A549 (cell line): Measurements from ENCODE around the gene IL1RAP. TPM values are rescaled to one million over a fixed set of nuclear protein-coding genes. Genes with fewer than 3 reads are reported as not detected.

ENCODE experiments used
- ATAC-seq, 2 experiments: fragments of 200-7000 bp in 1 of 2; fragments of >200 bp in 1 of 2; cut with Nextera tagmentation in 1 of 2; cut with Tn5 transposase in 1 of 2; 3 replicates each; pipeline versions ENCODE4 v1.8.0 to v1.9.1; 2018 to 2020; ENCODE audit warnings: mild to moderate bottlenecking in 1 of 2, moderate library complexity in 1 of 2
- CTCF ChIA-PET: fragments of 300-600 bp; sonication (Branson Sonifier 250); formaldehyde crosslinking; extraction: SDS; loops from one replicate; lab custom pipeline; 2021; ENCODE audit warnings: antibody characterized with exemption, inconsistent platforms; lab: Yijun Ruan, JAX
- POLR2A ChIA-PET: fragments of 350-600 bp; formaldehyde crosslinking; extraction: SDS; loops from one replicate; lab custom pipeline; 2021; ENCODE audit warnings: antibody characterized with exemption, inconsistent platforms; lab: Yijun Ruan, JAX
- DNase-seq, 2 experiments: peaks; one replicate each; pipeline versions ENCODE4 v3.0.0 to v3.0.0-alpha.2; 2011 to 2016; ENCODE audit warnings: low read depth in 1 of 2, low spot score in 1 of 2
- FAIRE-seq: peaks from 2 replicates; lab custom pipeline; 2011; peaks lifted over from hg19 to GRCh38; lab: Jason Lieb, UNC
- H3K27ac ChIP-seq, 2 experiments: fragments of >200 bp; sonication (Bioruptor Twin); formaldehyde crosslinking; 3 replicates each; pipeline ENCODE4 v1.5.1; 2016 to 2017
- H3K4me1 ChIP-seq: fragments of >200 bp; sonication (Bioruptor Twin); formaldehyde crosslinking; 3 replicates; pipeline ENCODE4 v1.6.1; 2016
- H3K4me2 ChIP-seq: fragments of >200 bp; sonication (Bioruptor Twin); formaldehyde crosslinking; 3 replicates; pipeline ENCODE4 v1.6.1; 2016
- H3K4me3 ChIP-seq: fragments of >200 bp; sonication (Bioruptor Twin); formaldehyde crosslinking; 3 replicates; pipeline ENCODE4 v1.5.1; 2016
- H3K9me3 ChIP-seq: fragments of >200 bp; sonication (Bioruptor Twin); formaldehyde crosslinking; 3 replicates; pipeline ENCODE4 v1.6.1; 2016
- CEBPB ChIP-seq, 2 experiments: fragments of >200 bp in 1 of 2; sonication (Bioruptor Twin) in 1 of 2; formaldehyde crosslinking in 1 of 2; IDR thresholded peaks; 2 replicates each; pipeline ENCODE4 v1.6.1; 2012 to 2016
- CHD4 ChIP-seq: fragments of 200-600 bp; sonication (generic); IDR thresholded peaks from 2 replicates; pipeline ENCODE4 v1.6.1; 2016; ENCODE audit warnings: antibody characterized with exemption, mild to moderate bottlenecking, borderline replicate concordance
- EHF ChIP-seq: fragments of 250-450 bp; sonication (Bioruptor Pico); IDR thresholded peaks from 2 replicates; pipeline ENCODE4 v1.5.0; 2020; ENCODE audit warnings: mild to moderate bottlenecking
- ESRRA ChIP-seq: fragments of 150-350 bp; IDR thresholded peaks from 2 replicates; pipeline ENCODE4 v1.6.1; 2014; ENCODE audit warnings: mild to moderate bottlenecking, low read length, borderline replicate concordance
- HDAC2 ChIP-seq: fragments of 200-600 bp; sonication (generic); IDR thresholded peaks from 2 replicates; pipeline ENCODE4 v1.6.1; 2016
- HOXB13 ChIP-seq: fragments of 250-450 bp; sonication (Bioruptor Pico); IDR thresholded peaks from 2 replicates; pipeline ENCODE4 v1.5.0; 2020; ENCODE audit warnings: low read depth, mild to moderate bottlenecking, moderate library complexity
- HOXB5 ChIP-seq: fragments of 250-450 bp; sonication (Bioruptor Pico); IDR thresholded peaks from 2 replicates; pipeline ENCODE4 v1.5.0; 2020; ENCODE audit warnings: mild to moderate bottlenecking, moderate library complexity
- JUN ChIP-seq, 2 experiments: fragments of >200 bp; sonication (Bioruptor Twin); formaldehyde crosslinking; IDR thresholded peaks; 2 replicates in 1 of 2; 3 replicates in 1 of 2; pipeline ENCODE4 v1.6.1; 2016 to 2017
- MYC ChIP-seq: IDR thresholded peaks from 2 replicates; pipeline ENCODE4 v1.6.1; 2012; ENCODE audit warnings: mild to moderate bottlenecking, inconsistent platforms, low read length, improper control_type of control experiment, borderline replicate concordance
- NFE2L2 ChIP-seq: fragments of 150-350 bp; conservative IDR thresholded peaks from 2 replicates; pipeline ENCODE4 v1.6.1; 2014; ENCODE audit warnings: low read length
- NPAS2 ChIP-seq: fragments of 250-450 bp; sonication (Bioruptor Pico); IDR thresholded peaks from 2 replicates; pipeline ENCODE4 v1.8.0; 2022; ENCODE audit warnings: mild to moderate bottlenecking, moderate library complexity, borderline replicate concordance
- NR3C1 ChIP-seq: fragments of >200 bp; sonication (Bioruptor Twin); formaldehyde crosslinking; IDR thresholded peaks from 3 replicates; pipeline ENCODE4 v1.6.1; 2017
- POLR2A ChIP-seq: IDR thresholded peaks from 2 replicates; pipeline ENCODE4 v1.6.1; 2012; ENCODE audit warnings: mild to moderate bottlenecking, low read length
- RARB ChIP-seq: fragments of 250-450 bp; sonication (Bioruptor Pico); IDR thresholded peaks from 2 replicates; pipeline ENCODE4 v1.8.0; 2021; ENCODE audit warnings: mild to moderate bottlenecking, moderate library complexity
- RCOR1 ChIP-seq: fragments of 150-350 bp; IDR thresholded peaks from 2 replicates; pipeline ENCODE4 v1.6.1; 2014; ENCODE audit warnings: antibody characterized with exemption, low read length, low read depth
- RFX5 ChIP-seq: fragments of 450-650 bp; IDR thresholded peaks from 2 replicates; pipeline ENCODE4 v1.7.1; 2014; ENCODE audit warnings: antibody characterized with exemption, mild to moderate bottlenecking, moderate library complexity
- TP53 ChIP-seq: fragments of 250-450 bp; sonication (Bioruptor Pico); IDR thresholded peaks from 2 replicates; pipeline ENCODE4 v1.5.0; 2021; ENCODE audit warnings: mild to moderate bottlenecking, moderate library complexity
- ZFP36 ChIP-seq: fragments of 450-650 bp; IDR thresholded peaks from 2 replicates; pipeline ENCODE4 v1.6.1; 2014; ENCODE audit warnings: borderline replicate concordance; ENCODE audit not compliant: partially characterized antibody
- ZNF302 ChIP-seq: fragments of 250-450 bp; sonication (Bioruptor Pico); IDR thresholded peaks from 2 replicates; pipeline ENCODE4 v1.9.0; 2021; ENCODE audit warnings: inconsistent platforms, mild to moderate bottlenecking, moderate library complexity
- ZSCAN20 ChIP-seq: fragments of 250-450 bp; sonication (Bioruptor Pico); IDR thresholded peaks from 2 replicates; pipeline ENCODE4 v1.8.0; 2022; ENCODE audit warnings: mild to moderate bottlenecking, moderate library complexity
- WGBS: methylation state at CpG from one replicate; pipeline ENCODE4 v1.1.6; 2017; ENCODE audit errors: missing lambda C conversion rate; 5-methylcytosine and 5-hydroxymethylcytosine counted together
- polyA plus RNA-seq, 4 experiments: library from polyadenylated mRNA; depleted of rRNA in 3 of 4; stranded (reverse); fragments of >200 nt; fragmentation: RNase III in 1 of 4; extraction: RNeasy Plus Mini Kit Qiagen cat#74134 plus additional on column Dnase treatment in 1 of 4; gene quantifications; 2 replicates in 3 of 4; 3 replicates in 1 of 4; pipeline ENCODE4 v1.2.3, GENCODE V29; 2011 to 2017
- TF ChIP-seq, protein P1 (sequence below): fragments of >200 bp; sonication (Bioruptor Twin); formaldehyde crosslinking; IDR thresholded peaks from 3 replicates; pipeline ENCODE4 v1.5.1; 2016
- TF ChIP-seq, protein P2 (sequence below): fragments of 450-650 bp; IDR thresholded peaks from 2 replicates; pipeline ENCODE4 v1.6.1; 2014; ENCODE audit warnings: antibody characterized with exemption
- TF ChIP-seq, protein P3 (sequence below): fragments of >200 bp; sonication (Bioruptor Twin); formaldehyde crosslinking; IDR thresholded peaks from 3 replicates; pipeline ENCODE4 v1.6.1; 2016
- TF ChIP-seq, protein P4 (sequence below): fragments of 250-450 bp; sonication (Bioruptor Pico); IDR thresholded peaks from 2 replicates; pipeline ENCODE4 v1.5.0; 2020; ENCODE audit warnings: low read depth, mild to moderate bottlenecking, moderate library complexity

The IL1RAP gene
- polyA plus RNA-seq, 2 of the 4 experiments (the other 2 are of a cell fraction) = 3.9 to 18.5 TPM

DNA sequence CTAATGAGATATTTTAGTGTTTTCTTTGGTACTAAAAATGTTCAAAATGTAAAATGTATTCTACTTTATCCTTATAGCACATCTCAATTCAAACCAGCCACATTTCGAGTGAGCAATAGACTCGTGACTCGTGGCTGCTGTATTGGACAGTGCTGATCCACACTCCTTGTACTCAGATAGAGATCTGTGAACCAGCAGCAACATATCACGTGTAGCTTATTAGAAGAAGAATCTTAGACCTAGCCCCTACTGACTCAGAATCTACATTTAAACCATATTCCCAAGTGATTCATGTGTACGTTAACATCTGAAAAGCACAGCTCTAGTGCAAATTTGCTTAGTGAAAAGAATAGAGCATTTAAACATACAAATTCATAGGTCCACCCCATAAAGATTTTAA lies 130.9 kb downstream of the IL1RAP start:
- no peak for DNase-seq
- no peak for FAIRE-seq
- Histone ChIP-seq H3K27ac (no peak overlapping the region), H3K4me2 (no peak overlapping the region), H3K4me3 (no peak overlapping the region), H3K4me1 (no peaks in the 10 kb centered on the region), H3K9me3 (no peaks in the 10 kb centered on the region)
- ChIA-PET CTCF (no interaction called here), POLR2A (no interaction called here)
- 95% methylated on average over 5 of the region's 5 CpGs for WGBS
- no peak for TF ChIP-seq TP53 (CRISPR knock-in tag)
- no peak for TF ChIP-seq EHF (CRISPR knock-in tag)
- TF ChIP-seq ZNF302 = no peak
- TF ChIP-seq, protein P1, sequence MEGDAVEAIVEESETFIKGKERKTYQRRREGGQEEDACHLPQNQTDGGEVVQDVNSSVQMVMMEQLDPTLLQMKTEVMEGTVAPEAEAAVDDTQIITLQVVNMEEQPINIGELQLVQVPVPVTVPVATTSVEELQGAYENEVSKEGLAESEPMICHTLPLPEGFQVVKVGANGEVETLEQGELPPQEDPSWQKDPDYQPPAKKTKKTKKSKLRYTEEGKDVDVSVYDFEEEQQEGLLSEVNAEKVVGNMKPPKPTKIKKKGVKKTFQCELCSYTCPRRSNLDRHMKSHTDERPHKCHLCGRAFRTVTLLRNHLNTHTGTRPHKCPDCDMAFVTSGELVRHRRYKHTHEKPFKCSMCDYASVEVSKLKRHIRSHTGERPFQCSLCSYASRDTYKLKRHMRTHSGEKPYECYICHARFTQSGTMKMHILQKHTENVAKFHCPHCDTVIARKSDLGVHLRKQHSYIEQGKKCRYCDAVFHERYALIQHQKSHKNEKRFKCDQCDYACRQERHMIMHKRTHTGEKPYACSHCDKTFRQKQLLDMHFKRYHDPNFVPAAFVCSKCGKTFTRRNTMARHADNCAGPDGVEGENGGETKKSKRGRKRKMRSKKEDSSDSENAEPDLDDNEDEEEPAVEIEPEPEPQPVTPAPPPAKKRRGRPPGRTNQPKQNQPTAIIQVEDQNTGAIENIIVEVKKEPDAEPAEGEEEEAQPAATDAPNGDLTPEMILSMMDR = no peak
- TF ChIP-seq MYC = no peak
- TF ChIP-seq JUN (IDR thresholded peaks at IDR 0.05) = no peak
- TF ChIP-seq CHD4 = no peak
- TF ChIP-seq ZSCAN20 (CRISPR knock-in tag) = no peak
- no peak for TF ChIP-seq CEBPB (IDR thresholded peaks at IDR 0.05)
- ATAC-seq = no peak

DNA sequence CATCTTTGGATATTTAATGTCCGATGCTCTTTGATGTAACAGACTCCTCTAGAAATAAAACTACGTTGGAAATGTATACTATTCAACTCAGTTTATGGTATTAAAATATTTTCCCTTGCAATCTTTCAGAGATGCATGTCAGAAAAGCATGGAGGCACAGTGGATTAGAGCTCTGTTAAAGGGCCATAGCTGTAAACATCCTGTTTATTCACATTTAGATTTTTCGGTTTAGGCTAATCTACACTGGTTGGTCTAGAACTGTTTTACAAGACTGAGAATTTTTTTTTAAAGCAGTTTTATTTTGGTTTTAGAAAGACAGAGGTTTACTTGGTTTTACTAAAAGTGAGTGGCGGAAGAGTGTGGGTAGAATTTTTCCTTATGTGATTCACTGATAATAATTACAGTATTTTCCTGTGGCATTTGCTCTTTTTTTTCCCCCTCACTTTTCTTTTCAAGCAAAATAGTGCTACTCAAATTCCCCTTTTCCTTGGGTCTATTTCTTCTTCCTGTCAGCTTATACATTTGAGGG lies 132.1 kb downstream of the IL1RAP start:
- ATAC-seq = no peak
- ChIA-PET CTCF (no interaction called here), POLR2A (no interaction called here)
- TF ChIP-seq, protein P2, sequence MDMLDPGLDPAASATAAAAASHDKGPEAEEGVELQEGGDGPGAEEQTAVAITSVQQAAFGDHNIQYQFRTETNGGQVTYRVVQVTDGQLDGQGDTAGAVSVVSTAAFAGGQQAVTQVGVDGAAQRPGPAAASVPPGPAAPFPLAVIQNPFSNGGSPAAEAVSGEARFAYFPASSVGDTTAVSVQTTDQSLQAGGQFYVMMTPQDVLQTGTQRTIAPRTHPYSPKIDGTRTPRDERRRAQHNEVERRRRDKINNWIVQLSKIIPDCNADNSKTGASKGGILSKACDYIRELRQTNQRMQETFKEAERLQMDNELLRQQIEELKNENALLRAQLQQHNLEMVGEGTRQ = no peak
- TF ChIP-seq HOXB5 (CRISPR knock-in tag) = no peak
- TF ChIP-seq POLR2A = no peak
- TF ChIP-seq HDAC2 = no peak
- no peak for TF ChIP-seq NR3C1
- TF ChIP-seq RCOR1 = no peak
- DNase-seq = no peak
- Histone ChIP-seq H3K9me3 (no peaks in the 10 kb centered on the region), H3K27ac (no peak overlapping the region), H3K4me1 (no peaks in the 10 kb centered on the region), H3K4me3 (no peak overlapping the region), H3K4me2 (no peak overlapping the region)
- no peak for FAIRE-seq
- 86% methylated on average over 4 of the region's 4 CpGs for WGBS

DNA sequence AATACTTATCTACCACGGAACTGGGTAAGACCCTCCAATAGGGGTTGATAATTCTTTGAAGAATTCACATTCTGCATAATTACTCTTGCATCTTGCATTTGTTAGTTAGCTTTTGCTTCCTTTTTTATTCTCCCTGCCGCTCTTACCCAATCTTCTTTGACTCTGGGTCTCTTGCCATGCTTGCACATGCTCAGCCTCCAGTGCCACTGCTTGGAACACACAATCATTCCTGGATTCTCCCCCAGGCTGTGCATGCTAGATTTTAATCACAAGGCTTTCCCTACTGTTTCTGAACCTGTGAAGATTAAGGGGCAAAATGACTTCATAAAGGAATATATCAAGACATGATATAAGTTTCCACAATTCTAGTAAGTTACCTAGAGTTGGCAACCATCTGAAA lies 133.1 kb downstream of the IL1RAP start:
- CTCF ChIA-PET = no interaction called here
- POLR2A ChIA-PET = no interaction called here
- Histone ChIP-seq H3K4me3 (no peak overlapping the region), H3K4me1 (no peaks in the 10 kb centered on the region)
- no peak for TF ChIP-seq RFX5
- no peak for TF ChIP-seq NFE2L2
- no peak for TF ChIP-seq POLR2A
- TF ChIP-seq ZFP36 = no peak
- TF ChIP-seq NPAS2 (CRISPR knock-in tag) = no peak
- TF ChIP-seq HOXB13 = no peak
- TF ChIP-seq, protein P3, sequence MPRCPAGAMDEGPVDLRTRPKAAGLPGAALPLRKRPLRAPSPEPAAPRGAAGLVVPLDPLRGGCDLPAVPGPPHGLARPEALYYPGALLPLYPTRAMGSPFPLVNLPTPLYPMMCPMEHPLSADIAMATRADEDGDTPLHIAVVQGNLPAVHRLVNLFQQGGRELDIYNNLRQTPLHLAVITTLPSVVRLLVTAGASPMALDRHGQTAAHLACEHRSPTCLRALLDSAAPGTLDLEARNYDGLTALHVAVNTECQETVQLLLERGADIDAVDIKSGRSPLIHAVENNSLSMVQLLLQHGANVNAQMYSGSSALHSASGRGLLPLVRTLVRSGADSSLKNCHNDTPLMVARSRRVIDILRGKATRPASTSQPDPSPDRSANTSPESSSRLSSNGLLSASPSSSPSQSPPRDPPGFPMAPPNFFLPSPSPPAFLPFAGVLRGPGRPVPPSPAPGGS = no peak
- TF ChIP-seq, protein P4, sequence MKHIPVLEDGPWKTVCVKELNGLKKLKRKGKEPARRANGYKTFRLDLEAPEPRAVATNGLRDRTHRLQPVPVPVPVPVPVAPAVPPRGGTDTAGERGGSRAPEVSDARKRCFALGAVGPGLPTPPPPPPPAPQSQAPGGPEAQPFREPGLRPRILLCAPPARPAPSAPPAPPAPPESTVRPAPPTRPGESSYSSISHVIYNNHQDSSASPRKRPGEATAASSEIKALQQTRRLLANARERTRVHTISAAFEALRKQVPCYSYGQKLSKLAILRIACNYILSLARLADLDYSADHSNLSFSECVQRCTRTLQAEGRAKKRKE = no peak
- no peak for TF ChIP-seq ESRRA
- no peak for TF ChIP-seq RARB (CRISPR knock-in tag)
- TF ChIP-seq, all 56 proteins: peak for 0
- ATAC-seq (no peak), DNase-seq (no peak), FAIRE-seq (no peak)
- Histone ChIP-seq H3K4me2 (no peak overlapping the region), H3K9me3 (no peaks in the 10 kb centered on the region), H3K27ac (no peak overlapping the region)
- 91% methylated on average over 2 of the region's 2 CpGs for WGBS
